BE2C (cell line): ENCODE measurements around the gene SLC51B.

ENCODE experiments used
- DNase-seq: peaks from one replicate; pipeline ENCODE4 v3.0.0-alpha.2; 2020
- H3K27me3 ChIP-seq: fragments of 250-450 bp; sonication (Bioruptor Pico); 2 replicates; pipeline ENCODE4 v1.5.1; 2020; ENCODE audit warnings: mild to moderate bottlenecking
- H3K36me3 ChIP-seq: fragments of 250-450 bp; sonication (Bioruptor Pico); 2 replicates; pipeline ENCODE4 v1.5.1; 2020; ENCODE audit warnings: mild to moderate bottlenecking
- H3K4me1 ChIP-seq: fragments of 250-450 bp; sonication (Bioruptor Pico); 2 replicates; pipeline ENCODE4 v1.5.1; 2020
- H3K4me3 ChIP-seq: 2 replicates; pipeline ENCODE4 v1.5.1; 2011; ENCODE audit warnings: low read depth, low read length
- H3K9me3 ChIP-seq: fragments of 250-450 bp; sonication (Bioruptor Pico); 2 replicates; pipeline ENCODE4 v1.5.1; 2020
- CTCF ChIP-seq: IDR thresholded peaks from 2 replicates; pipeline ENCODE4 v1.5.1; 2012; ENCODE audit warnings: mild to moderate bottlenecking, low read depth, low read length

The SLC51B gene

GRCh38 chr15:65076486-65077290 lies 31.5 kb downstream of the SLC51B start, which contains the start of gene KBTBD13:
KBTBD13 (plus strand) TSS chr15:65076746; CDS start chr15:65076816, 70 bp downstream.
- TF ChIP-seq CTCF = no peak
- H3K36me3 ChIP-seq = no peaks in the 10 kb centered on the region
- H3K9me3 ChIP-seq = no peaks in the 10 kb centered on the region
- no peak for DNase-seq
- H3K4me1 ChIP-seq = peaks cover 6% of the 10 kb centered on the region
- H3K27me3 ChIP-seq = no peaks in the 10 kb centered on the region
- H3K4me3 ChIP-seq = no peak within 1 kb of the TSS

- Histone ChIP-seq H3K27me3 (no peaks in the 10 kb centered on the region), H3K4me3 (no peak overlapping the region), H3K9me3 (no peaks in the 10 kb centered on the region), H3K36me3 (no peaks in the 10 kb centered on the region), H3K4me1 (peaks cover 5% of the 10 kb centered on the region)
- no peak for TF ChIP-seq CTCF
- no peak for DNase-seq
These were observed 32.2 kb downstream of the SLC51B start for GRCh38 chr15:65077291-65077980.

- Histone ChIP-seq H3K4me1 (peaks cover 7% of the 10 kb centered on the region), H3K36me3 (no peaks in the 10 kb centered on the region), H3K4me3 (no peak overlapping the region), H3K27me3 (no peaks in the 10 kb centered on the region), H3K9me3 (no peaks in the 10 kb centered on the region)
- DNase-seq = peak; percentile 54
- TF ChIP-seq CTCF = peak; percentile 36
These were observed 32.8 kb downstream of the SLC51B start for GRCh38 chr15:65077981-65078352.

- H3K36me3 ChIP-seq = no peaks in the 10 kb centered on the region
- TF ChIP-seq CTCF = no peak
- H3K4me1 ChIP-seq = peaks cover 7% of the 10 kb centered on the region
- no peaks in the 10 kb centered on the region for H3K9me3 ChIP-seq
- no peak for DNase-seq
- no peak overlapping the region for H3K4me3 ChIP-seq
- no peaks in the 10 kb centered on the region for H3K27me3 ChIP-seq
These were observed 34.4 kb downstream of the SLC51B start for GRCh38 chr15:65079580-65079979.

GRCh38 chr15:65081270-65081669 lies 36.1 kb downstream of the SLC51B start:
- Histone ChIP-seq H3K4me1 (peaks cover 4% of the 10 kb centered on the region), H3K9me3 (no peaks in the 10 kb centered on the region), H3K27me3 (no peaks in the 10 kb centered on the region), H3K4me3 (no peak overlapping the region), H3K36me3 (no peaks in the 10 kb centered on the region)
- no peak for TF ChIP-seq CTCF
- no peak for DNase-seq

GRCh38 chr15:65081758-65082157 lies 36.6 kb downstream of the SLC51B start:
- no peaks in the 10 kb centered on the region for H3K27me3 ChIP-seq

More at GRCh38 chr15:65081758-65082157, 36.6 kb downstream of the SLC51B start:
- no peaks in the 10 kb centered on the region for H3K9me3 ChIP-seq
- peaks cover 4% of the 10 kb centered on the region for H3K4me1 ChIP-seq
- no peak for DNase-seq
- H3K4me3 ChIP-seq = no peak overlapping the region
- no peaks in the 10 kb centered on the region for H3K36me3 ChIP-seq
- no peak for TF ChIP-seq CTCF
